Mesendoderm (in vitro differentiated cells): Measurements from ENCODE around the gene PEX10.

Source experiments
- DNase-seq: peaks from one replicate; pipeline ENCODE4 v3.0.0; 2013
- H2AK5ac ChIP-seq: 2 replicates; pipeline ENCODE4 v1.6.1; 2013; ENCODE audit warnings: low read length, inconsistent platforms
- H2BK120ac ChIP-seq: 2 replicates; pipeline ENCODE4 v1.6.1; 2013; ENCODE audit warnings: low read depth, mild to moderate bottlenecking, low read length, moderate library complexity, mixed read lengths
- H2BK15ac ChIP-seq: replicated peaks from 2 replicates; pipeline ENCODE4 v1.6.1; 2013; ENCODE audit warnings: low read depth, mild to moderate bottlenecking, moderate library complexity
- H2BK5ac ChIP-seq: 2 replicates; pipeline ENCODE4 v1.6.1; 2013; ENCODE audit warnings: low read length, inconsistent platforms
- H3K18ac ChIP-seq: 2 replicates; pipeline ENCODE4 v1.6.1; 2013; ENCODE audit warnings: mild to moderate bottlenecking, low read length, mixed read lengths
- H3K23ac ChIP-seq: one replicate; pipeline ENCODE4 v1.6.1; 2013; ENCODE audit warnings: low read length
- H3K27ac ChIP-seq: 2 replicates; pipeline ENCODE4 v1.5.1; 2013; ENCODE audit warnings: low read depth, mild to moderate bottlenecking, inconsistent platforms, low read length, moderate library complexity
- H3K27me3 ChIP-seq: 2 replicates; pipeline ENCODE4 v1.6.1; 2013; ENCODE audit warnings: low read length, control low read depth, mild to moderate bottlenecking, inconsistent platforms; ENCODE audit not compliant: insufficient read depth, poor library complexity
- H3K36me3 ChIP-seq: 2 replicates; pipeline ENCODE4 v1.6.1; 2013; ENCODE audit warnings: low read length, inconsistent platforms; ENCODE audit not compliant: control insufficient read depth, insufficient read depth
- H3K4ac ChIP-seq: one replicate; pipeline ENCODE4 v1.6.1; 2013; ENCODE audit warnings: low read depth, mild to moderate bottlenecking, low read length, moderate library complexity
- H3K4me1 ChIP-seq: 2 replicates; pipeline ENCODE4 v1.6.1; 2013; ENCODE audit warnings: low read depth, low read length, inconsistent platforms; ENCODE audit not compliant: control insufficient read depth
- H3K4me2 ChIP-seq: 2 replicates; pipeline ENCODE4 v1.6.1; 2013; ENCODE audit warnings: low read length
- H3K4me3 ChIP-seq: 2 replicates; pipeline ENCODE4 v1.5.1; 2013; ENCODE audit warnings: mild to moderate bottlenecking, low read length
- H3K56ac ChIP-seq: one replicate; pipeline ENCODE4 v1.6.1; 2013; ENCODE audit warnings: low read length
- H3K79me1 ChIP-seq: 2 replicates; pipeline ENCODE4 v1.6.1; 2013; ENCODE audit warnings: low read length, inconsistent platforms
- H3K79me2 ChIP-seq: 2 replicates; pipeline ENCODE4 v1.6.1; 2013; ENCODE audit warnings: mild to moderate bottlenecking, low read length; ENCODE audit not compliant: control insufficient read depth, insufficient read depth
- H3K9ac ChIP-seq: 2 replicates; pipeline ENCODE4 v1.6.1; 2013; ENCODE audit warnings: low read length, inconsistent platforms
- H4K5ac ChIP-seq: one replicate; pipeline ENCODE4 v1.6.1; 2013; ENCODE audit warnings: low read length
- H4K8ac ChIP-seq: one replicate; pipeline ENCODE4 v1.6.1; 2013; ENCODE audit warnings: low read depth, mild to moderate bottlenecking, control low read depth, low read length, moderate library complexity
- WGBS: extraction: QIAGEN DNeasy Blood & Tissue Kit; methylation state at CpG from one replicate; pipeline ENCODE4 v1.1.7; 2013; ENCODE audit warnings: low lambda C conversion rate, missing lambda C conversion rate; ENCODE audit not compliant: insufficient coverage; ENCODE audit errors: extremely low coverage; 5-methylcytosine and 5-hydroxymethylcytosine counted together

PEX10 gene

DNA sequence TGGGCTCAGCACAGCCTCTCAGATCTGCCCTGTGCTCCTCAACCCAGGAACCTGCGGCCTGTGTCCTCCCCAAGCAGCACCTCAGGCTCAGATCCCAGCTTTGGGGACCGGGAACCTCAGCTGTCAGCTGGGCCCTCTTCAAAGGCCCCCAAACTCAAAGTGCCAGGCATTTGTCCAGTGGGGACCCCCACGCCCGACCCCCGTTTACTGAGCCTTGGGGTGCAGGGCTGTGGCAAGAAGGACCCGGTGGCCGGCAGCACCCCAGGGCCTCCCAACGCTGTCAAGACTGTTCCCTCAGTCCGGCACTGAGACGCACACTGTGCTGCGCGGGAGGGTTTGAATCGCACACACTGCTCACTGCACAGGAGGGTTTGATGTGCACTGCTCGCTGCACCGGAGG is 56.0 kb downstream of the PEX10 start:
- Histone ChIP-seq H3K4me1 (no peaks in the 10 kb centered on the region), H3K23ac (no peak overlapping the region), H3K36me3 (no peaks in the 10 kb centered on the region), H3K79me2 (no peaks in the 10 kb centered on the region), H3K18ac (no peak overlapping the region), H3K4ac (no peak overlapping the region), H2BK15ac (no peak overlapping the region), H4K8ac (no peak overlapping the region), H3K27ac (no peak overlapping the region), H4K5ac (no peak overlapping the region), H3K27me3 (no peaks in the 10 kb centered on the region), H3K9ac (no peak overlapping the region), H2BK120ac (no peak overlapping the region), H2AK5ac (no peak overlapping the region), H3K79me1 (no peaks in the 10 kb centered on the region), H3K56ac (no peak overlapping the region), H3K4me3 (no peak overlapping the region), H3K4me2 (no peak overlapping the region), H2BK5ac (no peak overlapping the region)
- no peak for DNase-seq
- no CpG with 5 or more reads among the region's 15 CpGs for WGBS

DNA sequence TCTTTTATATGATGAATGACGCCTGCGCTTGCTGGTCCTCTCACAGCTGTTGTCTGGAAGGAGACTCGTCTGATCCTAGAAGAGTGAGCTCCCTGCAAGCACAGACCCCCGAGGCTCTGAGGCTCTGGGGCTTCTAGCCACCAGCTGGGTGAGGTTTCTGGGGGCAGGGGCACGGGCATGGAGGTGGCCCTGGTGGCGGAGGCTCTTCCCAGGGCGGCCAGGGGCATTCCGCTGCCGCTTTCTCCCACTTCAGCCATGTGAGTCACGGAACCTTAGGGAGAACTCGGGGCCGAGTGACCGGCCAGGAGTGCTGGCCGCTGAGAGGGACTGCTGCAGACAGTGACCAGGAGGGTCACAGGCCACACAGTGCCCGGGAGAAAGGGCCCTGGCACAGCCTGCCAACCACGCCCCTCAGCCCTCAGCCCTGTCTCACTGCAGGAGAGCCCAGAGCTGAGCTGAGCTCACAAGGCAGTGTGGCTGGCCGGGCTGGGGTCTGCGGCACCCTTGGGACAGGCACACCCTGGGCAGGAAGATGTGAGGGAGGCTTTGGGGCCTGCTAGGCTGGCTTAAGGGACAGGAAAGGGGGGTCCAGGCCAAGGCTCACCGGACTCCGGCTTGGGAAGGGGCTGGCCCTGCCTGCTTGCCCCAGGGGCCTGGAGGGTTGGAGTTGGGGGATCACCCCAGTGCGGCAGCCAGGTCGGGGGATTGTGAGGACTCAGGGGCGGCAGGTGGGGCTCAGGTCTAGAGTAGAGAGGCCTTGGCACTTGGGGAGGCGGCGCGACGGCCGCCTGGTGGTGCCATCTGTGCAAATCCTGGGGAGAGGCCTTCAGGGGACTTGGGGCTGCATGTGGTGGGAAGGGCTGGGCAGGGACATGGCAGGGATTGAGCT is 56.7 kb downstream of the PEX10 start:
- no peak overlapping the region for H2AK5ac ChIP-seq
- no peak overlapping the region for H3K27ac ChIP-seq
- H4K8ac ChIP-seq, result no peak overlapping the region
- H3K4me1 ChIP-seq, result no peaks in the 10 kb centered on the region
- H3K9ac ChIP-seq, result no peak overlapping the region
- H3K27me3 ChIP-seq, result no peaks in the 10 kb centered on the region
- no peak overlapping the region for H4K5ac ChIP-seq
- no peaks in the 10 kb centered on the region for H3K79me2 ChIP-seq
- H3K23ac ChIP-seq, result no peak overlapping the region
- H3K4me3 ChIP-seq, result no peak overlapping the region
- no peak for DNase-seq
- no peak overlapping the region for H2BK15ac ChIP-seq
- no peak overlapping the region for H3K4me2 ChIP-seq
- H3K56ac ChIP-seq, result no peak overlapping the region
- H3K4ac ChIP-seq, result no peak overlapping the region
- no peaks in the 10 kb centered on the region for H3K79me1 ChIP-seq
- no peaks in the 10 kb centered on the region for H3K36me3 ChIP-seq
- no CpG with 5 or more reads among the region's 28 CpGs for WGBS
- H2BK120ac ChIP-seq, result no peak overlapping the region
- no peak overlapping the region for H2BK5ac ChIP-seq
- no peak overlapping the region for H3K18ac ChIP-seq

DNA sequence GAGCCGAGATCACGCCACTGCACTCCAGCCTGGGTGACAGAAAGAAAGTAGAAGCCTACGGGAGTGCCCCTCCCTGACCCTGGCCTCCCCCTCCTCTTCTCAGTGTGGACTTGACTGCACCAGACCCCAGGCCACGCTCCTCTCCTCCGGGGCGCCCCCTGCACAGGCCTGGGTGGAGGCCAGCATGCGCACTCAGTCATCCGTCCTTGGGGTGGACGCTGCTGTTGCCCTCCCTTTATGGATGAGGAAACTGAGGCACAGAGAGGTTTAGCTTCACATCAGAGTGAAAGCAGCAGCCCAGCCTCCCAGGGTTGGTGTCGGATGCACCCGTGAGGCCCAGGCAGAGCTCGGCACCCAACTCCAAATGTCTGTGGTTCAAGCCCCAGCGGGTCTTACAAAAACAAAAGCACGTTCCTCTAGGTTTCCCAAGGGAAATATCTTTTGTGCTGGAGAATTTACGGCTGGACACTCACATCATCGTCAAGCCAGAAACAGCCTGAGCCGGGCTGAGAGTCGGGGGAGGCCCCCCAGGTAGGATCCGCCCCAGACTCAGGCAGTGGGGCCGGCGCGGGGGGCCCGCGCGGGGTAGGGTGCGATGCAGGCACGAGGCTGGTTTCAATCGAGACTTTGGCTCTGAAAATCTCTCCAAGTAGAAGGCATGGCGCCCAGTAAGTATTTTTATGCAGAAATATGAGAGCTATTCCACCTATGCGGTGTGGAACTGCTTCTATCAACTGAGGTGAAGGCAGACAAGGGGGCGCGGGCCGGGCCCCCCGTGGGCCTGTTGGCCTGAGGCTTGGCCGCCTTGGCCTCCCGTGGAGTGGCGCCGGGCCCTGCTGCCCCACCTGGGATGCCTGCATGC is 57.6 kb downstream of the PEX10 start:
- Histone ChIP-seq H3K79me2 (no peaks in the 10 kb centered on the region), H3K36me3 (no peaks in the 10 kb centered on the region), H3K23ac (no peak overlapping the region), H3K4me2 (no peak overlapping the region), H3K4me3 (no peak overlapping the region), H3K18ac (no peak overlapping the region), H3K4me1 (no peaks in the 10 kb centered on the region), H3K9ac (no peak overlapping the region), H3K79me1 (no peaks in the 10 kb centered on the region), H2AK5ac (no peak overlapping the region), H3K27me3 (no peaks in the 10 kb centered on the region), H2BK15ac (no peak overlapping the region), H4K8ac (no peak overlapping the region), H2BK120ac (no peak overlapping the region), H2BK5ac (no peak overlapping the region), H4K5ac (no peak overlapping the region), H3K56ac (no peak overlapping the region), H3K27ac (no peak overlapping the region), H3K4ac (no peak overlapping the region)
- no CpG with 5 or more reads among the region's 38 CpGs for WGBS
- DNase-seq, result no peak
